Testis (tissue), 2 donors: ENCODE measurements around the gene LRP1.

Experiments
- CTCF ChIP-seq, 3 experiments: fragments of 450-650 bp in 2 of 3; fragments of 200-600 bp in 1 of 3; sonication (generic) in 1 of 3; IDR thresholded peaks; one replicate each; pipeline ENCODE4 v1.5.1; 2016 to 2019; ENCODE audit warnings: antibody characterized with exemption in 3 of 3, mild to moderate bottlenecking in 2 of 3, moderate library complexity in 1 of 3
- POLR2A ChIP-seq: fragments of 450-650 bp; IDR thresholded peaks from one replicate; pipeline ENCODE4 v1.6.1; 2017; ENCODE audit warnings: antibody characterized with exemption, mild to moderate bottlenecking, moderate library complexity

DNA sequence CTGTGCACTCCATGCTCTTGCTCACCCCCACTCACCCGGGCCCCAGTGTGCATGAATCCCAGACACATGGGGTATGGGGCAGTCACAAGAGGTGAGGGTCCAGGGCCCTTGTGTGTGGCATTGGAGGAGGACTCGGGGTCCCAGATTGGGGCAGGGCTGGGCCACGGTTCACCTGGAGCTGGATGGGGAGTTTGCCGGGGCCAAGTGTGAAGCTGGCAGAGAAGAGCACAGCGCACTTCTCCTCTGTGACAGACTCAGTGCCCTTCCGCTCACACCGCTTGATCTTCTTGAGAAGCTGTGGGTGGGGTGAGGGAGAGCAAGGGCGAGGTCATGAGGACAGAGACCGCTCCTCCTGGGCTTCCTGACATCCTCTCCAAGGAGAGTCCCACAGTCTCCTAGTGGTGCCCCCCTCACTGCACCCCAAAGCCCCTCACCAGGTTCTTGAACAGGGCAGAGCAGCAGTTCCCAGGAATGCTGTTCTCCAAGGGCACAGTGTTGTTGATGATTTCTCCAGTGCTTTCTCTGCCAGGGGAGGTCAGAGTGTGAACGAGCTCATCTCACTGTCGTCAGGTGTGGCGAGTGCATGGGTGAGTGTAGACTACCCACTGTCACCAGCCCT, 23.9 kb upstream of the LRP1 start:
- TF ChIP-seq CTCF (IDR thresholded peaks at IDR 0.05) (no peak), POLR2A (no peak)
